H1 (cell line): Measurements from ENCODE around the gene P3H2. TPM values are rescaled to one million over a fixed set of nuclear protein-coding genes. Genes with fewer than 3 reads are reported as not detected.

Experiments
- CTCF ChIA-PET: fragments of 300-600 bp; sonication (Branson Sonifier 250); formaldehyde crosslinking; loops from one replicate; lab custom pipeline; 2021; ENCODE audit not compliant: partially characterized antibody; lab: Charles Lee
- POLR2A ChIA-PET: fragments of 300-600 bp; sonication (Branson Sonifier 250); formaldehyde crosslinking; loops from one replicate; lab custom pipeline; 2021; ENCODE audit warnings: inconsistent platforms; ENCODE audit not compliant: partially characterized antibody; lab: Charles Lee
- DNase-seq, 2 experiments: peaks; one replicate each; pipeline versions ENCODE4 v3.0.0 to v3.0.0-alpha.2; 2010 to 2022; ENCODE audit warnings: low spot score in 2 of 2, low read depth in 1 of 2, mixed read lengths in 1 of 2
- FAIRE-seq: peaks from 2 replicates; lab custom pipeline; 2011; peaks lifted over from hg19 to GRCh38; lab: Jason Lieb, UNC
- H2AFZ ChIP-seq: 2 replicates; pipeline ENCODE4 v1.8.1; 2012; ENCODE audit warnings: low read length, inconsistent platforms
- H2AK5ac ChIP-seq: 2 replicates; pipeline ENCODE4 v1.6.1; 2013; ENCODE audit warnings: low read depth, low read length
- H2BK120ac ChIP-seq: replicated peaks from 2 replicates; pipeline ENCODE3; 2013; ENCODE audit warnings: low read depth, low read length, inconsistent platforms
- H2BK12ac ChIP-seq: 2 replicates; pipeline ENCODE4 v1.6.1; 2013; ENCODE audit warnings: low read depth, low read length
- H2BK15ac ChIP-seq: 2 replicates; pipeline ENCODE4 v1.6.1; 2013; ENCODE audit warnings: low read length
- H2BK20ac ChIP-seq: 2 replicates; pipeline ENCODE4 v1.6.1; 2013; ENCODE audit warnings: low read length
- H2BK5ac ChIP-seq: 2 replicates; pipeline ENCODE4 v1.6.1; 2013; ENCODE audit warnings: low read depth, low read length
- H3K14ac ChIP-seq: 2 replicates; pipeline ENCODE4 v1.6.1; 2013; ENCODE audit warnings: inconsistent platforms; ENCODE audit not compliant: insufficient read length
- H3K18ac ChIP-seq: 2 replicates; pipeline ENCODE4 v1.6.1; 2013; ENCODE audit warnings: low read length; ENCODE audit errors: extremely low read depth
- H3K23ac ChIP-seq: 2 replicates; pipeline ENCODE4 v1.6.1; 2013; ENCODE audit warnings: inconsistent platforms; ENCODE audit not compliant: insufficient read length
- H3K23me2 ChIP-seq: 2 replicates; pipeline ENCODE4 v1.6.1; 2013; ENCODE audit warnings: low read depth, low read length
- H3K27ac ChIP-seq: 2 replicates; pipeline ENCODE4 v1.6.1; 2011; ENCODE audit warnings: low read depth, low read length, inconsistent platforms
- H3K27me3 ChIP-seq, 4 experiments: replicated peaks in 1 of 4; 1 replicate in 1 of 4; 2 replicates in 3 of 4; pipeline versions ENCODE4 v1.6.1 to v1.8.1; 2011 to 2013; ENCODE audit warnings: low read length in 3 of 4, mild to moderate bottlenecking in 3 of 4, inconsistent platforms in 2 of 4, mixed read lengths in 2 of 4, moderate library complexity in 1 of 4; ENCODE audit not compliant: control insufficient read depth in 3 of 4, insufficient read depth in 3 of 4; ENCODE audit errors: extremely low read depth in 1 of 4
- H3K36me3 ChIP-seq, 4 experiments: 2 replicates each; pipeline versions ENCODE4 v1.6.1 to v1.8.1; 2011 to 2013; ENCODE audit warnings: mild to moderate bottlenecking in 4 of 4, low read length in 3 of 4, moderate library complexity in 2 of 4, control low read depth in 1 of 4, inconsistent platforms in 1 of 4; ENCODE audit not compliant: insufficient read depth in 4 of 4, control insufficient read depth in 2 of 4
- H3K4ac ChIP-seq: replicated peaks from 2 replicates; pipeline ENCODE3; 2013; ENCODE audit warnings: low read length, low read depth, mixed read lengths, inconsistent platforms; ENCODE audit not compliant: insufficient read length
- H3K4me1 ChIP-seq, 4 experiments: replicated peaks in 1 of 4; 1 replicate in 1 of 4; 2 replicates in 3 of 4; pipeline versions ENCODE4 v1.6.1 to v1.8.1; 2011 to 2013; ENCODE audit warnings: low read length in 3 of 4, inconsistent platforms in 2 of 4, mixed read lengths in 1 of 4; ENCODE audit not compliant: insufficient read depth in 4 of 4, control insufficient read depth in 3 of 4
- H3K4me2 ChIP-seq, 2 experiments: 2 replicates each; pipeline versions ENCODE4 v1.6.1 to v1.8.1; 2011 to 2013; ENCODE audit warnings: low read depth in 2 of 2, low read length in 2 of 2, control low read depth in 1 of 2, inconsistent platforms in 1 of 2, mild to moderate bottlenecking in 1 of 2; ENCODE audit not compliant: insufficient read depth in 1 of 2
- H3K4me3 ChIP-seq, 4 experiments: fragments of 200-600, 300-600 bp in 1 of 4; sonication (generic), shearing (Covaris generic), sonication (Bioruptor Twin) in 1 of 4; 2 replicates each; pipeline versions ENCODE4 v1.5.1 to v1.8.1; 2011 to 2016; ENCODE audit warnings: low read length in 4 of 4, low read depth in 3 of 4, control low read depth in 2 of 4, inconsistent platforms in 2 of 4, mild to moderate bottlenecking in 2 of 4, mixed read lengths in 1 of 4, moderate library complexity in 1 of 4; ENCODE audit not compliant: insufficient read depth in 2 of 4; ENCODE audit errors: extremely low read depth in 1 of 4
- H3K56ac ChIP-seq: replicated peaks from 2 replicates; pipeline ENCODE3; 2013; ENCODE audit warnings: low read depth, mild to moderate bottlenecking, mixed read lengths, low read length, inconsistent platforms; ENCODE audit not compliant: insufficient read length
- H3K79me1 ChIP-seq: 2 replicates; pipeline ENCODE4 v1.6.1; 2013; ENCODE audit warnings: low read depth, low read length, control low read depth
- H3K79me2 ChIP-seq, 2 experiments: 2 replicates each; pipeline versions ENCODE4 v1.6.1 to v1.8.1; 2012 to 2013; ENCODE audit warnings: low read length in 2 of 2, mild to moderate bottlenecking in 2 of 2, inconsistent platforms in 1 of 2; ENCODE audit not compliant: insufficient read depth in 2 of 2, control insufficient read depth in 1 of 2
- H3K9ac ChIP-seq, 4 experiments: replicated peaks in 1 of 4; 1 replicate in 1 of 4; 2 replicates in 3 of 4; pipeline versions ENCODE4 v1.6.1 to v1.8.1; 2011 to 2013; ENCODE audit warnings: low read depth in 3 of 4, low read length in 3 of 4, control low read depth in 2 of 4, mild to moderate bottlenecking in 2 of 4, moderate library complexity in 2 of 4, inconsistent platforms in 1 of 4; ENCODE audit errors: extremely low read depth in 1 of 4
- H3K9me3 ChIP-seq, 2 experiments: 2 replicates each; pipeline versions ENCODE4 v1.6.1 to v1.8.1; 2012 to 2013; ENCODE audit warnings: mild to moderate bottlenecking in 2 of 2, moderate library complexity in 2 of 2, control low read depth in 1 of 2, inconsistent platforms in 1 of 2, low read depth in 1 of 2, low read length in 1 of 2, mixed read lengths in 1 of 2; ENCODE audit not compliant: insufficient read depth in 2 of 2
- H4K20me1 ChIP-seq, 2 experiments: replicated peaks in 1 of 2; 2 replicates each; pipeline versions ENCODE3 to v1.8.1; 2011 to 2013; ENCODE audit warnings: inconsistent platforms in 2 of 2, low read length in 2 of 2, mild to moderate bottlenecking in 1 of 2; ENCODE audit not compliant: insufficient read depth in 2 of 2, control insufficient read depth in 1 of 2
- H4K5ac ChIP-seq: 2 replicates; pipeline ENCODE4 v1.6.1; 2013; ENCODE audit warnings: low read length, low read depth, mixed read lengths, inconsistent platforms; ENCODE audit not compliant: insufficient read length
- H4K8ac ChIP-seq: 2 replicates; pipeline ENCODE4 v1.8.0; 2013; ENCODE audit warnings: mild to moderate bottlenecking, moderate library complexity, low read length, inconsistent platforms; ENCODE audit not compliant: insufficient read depth; ENCODE audit errors: extremely low read depth
- H4K91ac ChIP-seq: replicated peaks from 2 replicates; pipeline ENCODE3; 2013; ENCODE audit warnings: low read length, mixed read lengths, inconsistent platforms; ENCODE audit not compliant: insufficient read length
- BRCA1 ChIP-seq: IDR thresholded peaks from 2 replicates; pipeline ENCODE4 v1.6.1; 2012; ENCODE audit warnings: low read depth, low read length, improper control_type of control experiment
- CBX8 ChIP-seq: fragments of 300-800, 300-1000 bp; sonication (generic); IDR thresholded peaks from 2 replicates; pipeline ENCODE4 v1.7.1; 2016; ENCODE audit warnings: low read depth, low read length, borderline replicate concordance
- CHD1 ChIP-seq: IDR thresholded peaks from 2 replicates; pipeline ENCODE4 v1.6.1; 2012; ENCODE audit warnings: low read depth, low read length, improper control_type of control experiment
- CREB1 ChIP-seq: IDR thresholded peaks from 2 replicates; pipeline ENCODE4 v1.6.1; 2012; ENCODE audit warnings: inconsistent platforms
- E2F6 ChIP-seq: IDR thresholded peaks from 2 replicates; pipeline ENCODE4 v1.6.1; 2012; ENCODE audit warnings: inconsistent platforms
- EP300 ChIP-seq, 2 experiments: IDR thresholded peaks; 1 replicate in 1 of 2; 2 replicates in 1 of 2; pipeline ENCODE4 v1.6.1; 2011 to 2012; ENCODE audit warnings: low read depth in 2 of 2, low read length in 2 of 2, mild to moderate bottlenecking in 2 of 2, borderline replicate concordance in 1 of 2, inconsistent platforms in 1 of 2, moderate library complexity in 1 of 2
- GABPA ChIP-seq: IDR thresholded peaks from 2 replicates; pipeline ENCODE4 v1.6.1; 2011; ENCODE audit warnings: mild to moderate bottlenecking, low read length, moderate library complexity, borderline replicate concordance; ENCODE audit not compliant: insufficient read depth
- GTF2F1 ChIP-seq: IDR thresholded peaks from 2 replicates; pipeline ENCODE4 v1.6.1; 2012; ENCODE audit warnings: low read depth, low read length, improper control_type of control experiment, borderline replicate concordance
- NRF1 ChIP-seq: IDR thresholded peaks from 2 replicates; pipeline ENCODE4 v1.6.1; 2011; ENCODE audit warnings: mild to moderate bottlenecking, low read depth, low read length, improper control_type of control experiment
- RBBP5 ChIP-seq: IDR thresholded peaks from 2 replicates; pipeline ENCODE4 v1.7.1; 2012; ENCODE audit warnings: low read depth, mild to moderate bottlenecking, inconsistent platforms, low read length, moderate library complexity, borderline replicate concordance
- RNF2 ChIP-seq: fragments of 200-900, 300-1000 bp; sonication (generic); IDR thresholded peaks from 2 replicates; pipeline ENCODE4 v1.7.1; 2016; ENCODE audit warnings: borderline replicate concordance, low read depth, mild to moderate bottlenecking, antibody characterized with exemption, low read length; ENCODE audit not compliant: poor library complexity, severe bottlenecking; ENCODE audit errors: missing control alignments
- SIN3A ChIP-seq, 2 experiments: IDR thresholded peaks in 1 of 2; conservative IDR thresholded peaks in 1 of 2; 2 replicates each; pipeline ENCODE4 v1.6.1; 2011 to 2012; ENCODE audit warnings: low read length in 2 of 2, improper control_type of control experiment in 1 of 2, low read depth in 1 of 2, mild to moderate bottlenecking in 1 of 2
- SP2 ChIP-seq: IDR thresholded peaks from 2 replicates; pipeline ENCODE4 v1.6.1; 2012; ENCODE audit warnings: mild to moderate bottlenecking, low read length, inconsistent platforms
- WGBS, 2 experiments: shearing (Covaris generic) in 1 of 2; methylation state at CpG; one replicate each; pipeline versions ENCODE4 v1.1.6 to v1.1.7; 2013 to 2015; ENCODE audit warnings: low lambda C conversion rate in 2 of 2, mixed read lengths in 2 of 2, inconsistent platforms in 1 of 2, low coverage in 1 of 2, missing lambda C conversion rate in 1 of 2; ENCODE audit not compliant: insufficient replicate concordance in 2 of 2, insufficient coverage in 1 of 2, insufficient read length in 1 of 2; ENCODE audit errors: extremely low coverage in 1 of 2, missing lambda C conversion rate in 1 of 2; 5-methylcytosine and 5-hydroxymethylcytosine counted together
- polyA plus RNA-seq, 7 experiments: library from polyadenylated mRNA; depleted of rRNA in 3 of 7; stranded (reverse) in 5 of 7; unstranded in 2 of 7; fragments of >200 nt in 5 of 7; fragments of 200-250 nt in 2 of 7; gene quantifications; 1 replicate in 5 of 7; 2 replicates in 1 of 7; 4 replicates in 1 of 7; pipeline versions ENCODE4 v1.2.1 to v1.2.3, GENCODE V29; 2011 to 2013; ENCODE audit warnings: missing spikeins in 2 of 7, mixed read lengths in 2 of 7
- total RNA-seq: library from RNA; stranded (reverse); fragmentation: NEBNext Ultra II Directional; extraction: Animal tissue kit (Norgen Biotek cat#: 25700); gene quantifications from 2 replicates; pipeline ENCODE4 v1.2.1, GENCODE V29; 2021

The P3H2 gene
- total and polyA plus RNA-seq, 2 of the 8 experiments (the other 6 are each of a cell fraction or from before 2014, with no cell fraction given): 40.5 to 60.4 TPM

- H2BK15ac ChIP-seq: no peak overlapping the region
- H2AFZ ChIP-seq: no peak overlapping the region
- H3K14ac ChIP-seq: no peak overlapping the region
- no peak overlapping the region for H2BK12ac ChIP-seq
- H3K79me1 ChIP-seq: no peaks in the 10 kb centered on the region
- H3K4me2 ChIP-seq: no peak overlapping the region
- H3K27me3 ChIP-seq: no peaks in the 10 kb centered on the region
- H3K36me3 ChIP-seq: no peaks in the 10 kb centered on the region
- H3K23me2 ChIP-seq: no peaks in the 10 kb centered on the region
- H4K91ac ChIP-seq: no peak overlapping the region
- no peaks in the 10 kb centered on the region for H3K79me2 ChIP-seq
- peak overlapping the region; percentile 44; the same call in 1 of the 2 replicates for H2BK20ac ChIP-seq
- no peaks in the 10 kb centered on the region for H4K20me1 ChIP-seq
- H4K8ac ChIP-seq: no peak overlapping the region
- no peak overlapping the region for H3K4me3 ChIP-seq
- POLR2A ChIA-PET: no interaction called here
- H3K4me1 ChIP-seq: 0 out of 7 replicates have a peak, but pooled peaks cover 0 to 4% (median 0%) of the 10 kb centered on the region in 4 experiments
- DNase-seq (no peak), FAIRE-seq (no peak)
- no peak overlapping the region for H3K56ac ChIP-seq
- no peak overlapping the region for H2AK5ac ChIP-seq
- no peak overlapping the region for H3K4ac ChIP-seq
- no peak overlapping the region for H3K18ac ChIP-seq
- no peak overlapping the region for H3K27ac ChIP-seq
- 88% methylated on average over 4 of the region's 4 CpGs; no CpG with 5 or more reads in 1 of the 2 experiments for WGBS, 2 experiments
- no peak overlapping the region for H3K23ac ChIP-seq
- no peak overlapping the region for H4K5ac ChIP-seq
- H2BK5ac ChIP-seq: no peak overlapping the region
- CTCF ChIA-PET: interaction anchor here (1.5 kb wide), 1 partner anchor 59 kb away, joined by 3 read pairs; no protein-coding TSS in a partner anchor
- H3K9me3 ChIP-seq: no peaks in the 10 kb centered on the region
- H2BK120ac ChIP-seq: no peak overlapping the region
- H3K9ac ChIP-seq: no peak overlapping the region
- TF ChIP-seq EP300 (IDR thresholded peaks at IDR 0.05; ENCODE audit: borderline replicate concordance in 1 of 2, low read depth in 2 of 2, low read length in 2 of 2) (no peak), SIN3A (conservative IDR thresholded peaks at IDR 0.05 in 1 of 2, IDR thresholded peaks at IDR 0.05 in 1 of 2; ENCODE audit: low read depth in 1 of 2, low read length in 2 of 2) (no peak), NRF1 (no peak), E2F6 (no peak), CREB1 (no peak), BRCA1 (no peak), GTF2F1 (no peak), SP2 (no peak), RNF2 (no peak), CBX8 (no peak), RBBP5 (no peak), GABPA (no peak), CHD1 (no peak)
Measured at GRCh38 chr3:190166948-190167347, 46.3 kb upstream of the P3H2 start.
